HCEC 1CT (cell line): ENCODE results near the gene OTOP2.
"Not testable (repeated sequence)": the region's sequence is repeated elsewhere in the genome, so short reads cannot be mapped to it uniquely, and the experiment has no call there.

ENCODE experiments used
- DNase-seq: peaks from one replicate; pipeline ENCODE4 v3.0.0-alpha.2; 2017

OTOP2 gene

GRCh38 chr17:74953134-74953687 lies 29.1 kb downstream of the OTOP2 start:
- no peak for DNase-seq

GRCh38 chr17:74954115-74954514 lies 30.0 kb downstream of the OTOP2 start:
- DNase-seq, result no peak

GRCh38 chr17:74954665-74955421 lies 30.8 kb downstream of the OTOP2 start:
- no peak for DNase-seq

- no peak for DNase-seq
Observed at GRCh38 chr17:74956093-74956492, 32.0 kb downstream of the OTOP2 start.

- peak; percentile 25 for DNase-seq
Observed at GRCh38 chr17:74957935-74958740, 34.1 kb downstream of the OTOP2 start.

- DNase-seq, result peak; percentile 18
Observed at GRCh38 chr17:74959826-74960515, 35.9 kb downstream of the OTOP2 start.

GRCh38 chr17:74960570-74961342 lies 36.7 kb downstream of the OTOP2 start:
- DNase-seq, result peak; percentile 51

GRCh38 chr17:74961657-74962350 lies 37.7 kb downstream of the OTOP2 start:
- peak; percentile 71 for DNase-seq

GRCh38 chr17:74962622-74963394 lies 38.7 kb downstream of the OTOP2 start:
- no peak for DNase-seq

GRCh38 chr17:74963656-74964055 lies 39.6 kb downstream of the OTOP2 start:
- no peak for DNase-seq

- DNase-seq, result no peak
Observed at GRCh38 chr17:74964246-74964761, 40.2 kb downstream of the OTOP2 start.

GRCh38 chr17:74964988-74965622 lies 41.0 kb downstream of the OTOP2 start:
- no peak for DNase-seq

GRCh38 chr17:74968361-74968780 lies 44.3 kb downstream of the OTOP2 start:
- no peak for DNase-seq

GRCh38 chr17:74969501-74969900 lies 45.4 kb downstream of the OTOP2 start:
- not testable (repeated sequence) for DNase-seq

GRCh38 chr17:74970395-74970794 lies 46.3 kb downstream of the OTOP2 start:
- no peak for DNase-seq

GRCh38 chr17:74971069-74971841 lies 47.2 kb downstream of the OTOP2 start:
- no peak for DNase-seq

GRCh38 chr17:74971842-74972106 lies 47.7 kb downstream of the OTOP2 start:
- no peak for DNase-seq

- DNase-seq, result no peak
Observed at GRCh38 chr17:74972107-74972972, 48.3 kb downstream of the OTOP2 start, which contains the start of gene HID1. Gene HID1, minus strand, starts transcription at chr17:74972759. Its CDS starts 103 bp downstream, at chr17:74972656.

GRCh38 chr17:74972973-74973328 lies 48.9 kb downstream of the OTOP2 start:
- no peak for DNase-seq
